ENCODE measurements around the gene ZNF460. TPM values are rescaled to one million over a fixed set of nuclear protein-coding genes. Genes with fewer than 3 reads are reported as not detected.

ZNF460 gene
- total RNA-seq, 1 donor from 2014 or later = 105 TPM

DNA sequence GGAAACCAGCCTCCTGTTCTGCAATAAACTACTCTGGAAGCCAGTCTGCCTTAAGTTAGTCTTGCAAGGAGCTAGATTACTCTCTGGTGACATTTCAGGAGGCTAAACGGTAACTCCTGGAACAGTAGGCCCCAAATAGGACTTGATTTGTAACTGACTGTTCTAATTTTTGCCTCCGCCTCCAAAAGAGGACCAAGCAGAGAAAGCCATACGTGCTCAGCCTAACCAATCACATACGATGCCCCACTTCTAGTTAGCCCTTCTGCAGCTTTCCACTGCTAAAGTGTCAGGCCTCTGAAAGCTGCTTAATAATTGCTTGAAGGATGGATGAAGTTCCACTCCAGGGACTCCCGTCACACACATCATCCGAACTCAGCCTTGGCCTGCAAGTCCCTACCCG, 39.1 kb upstream of the ZNF460 start:
- Mint-ChIP-seq H3K27ac (ENCODE audit: unreplicated experiment) (peak overlapping the region; percentile 88), H3K4me1 (ENCODE audit: low read depth, unreplicated experiment) (peaks cover 17% of the 10 kb centered on the region), H3K36me3 (ENCODE audit: low read depth, unreplicated experiment) (peaks cover 11% of the 10 kb centered on the region), H3K27me3 (ENCODE audit: low read depth, unreplicated experiment) (no peaks in the 10 kb centered on the region), H3K9me3 (ENCODE audit: unreplicated experiment) (peaks cover 5% of the 10 kb centered on the region), H3K4me3 (ENCODE audit: unreplicated experiment) (peak overlapping the region; percentile 98)
- peaks cover 16% of the 10 kb centered on the region for H3K4me1 ChIP-seq (ENCODE audit: insufficient read depth, low read length)
- H3K9ac ChIP-seq (ENCODE audit: low read length) = peak overlapping the region; percentile 92
- FAIRE-seq = no peak
- no peak for TF ChIP-seq EZH2 (IDR thresholded peaks at IDR 0.05; ENCODE audit: insufficient read depth, low read length)
- TF ChIP-seq, protein P1, sequence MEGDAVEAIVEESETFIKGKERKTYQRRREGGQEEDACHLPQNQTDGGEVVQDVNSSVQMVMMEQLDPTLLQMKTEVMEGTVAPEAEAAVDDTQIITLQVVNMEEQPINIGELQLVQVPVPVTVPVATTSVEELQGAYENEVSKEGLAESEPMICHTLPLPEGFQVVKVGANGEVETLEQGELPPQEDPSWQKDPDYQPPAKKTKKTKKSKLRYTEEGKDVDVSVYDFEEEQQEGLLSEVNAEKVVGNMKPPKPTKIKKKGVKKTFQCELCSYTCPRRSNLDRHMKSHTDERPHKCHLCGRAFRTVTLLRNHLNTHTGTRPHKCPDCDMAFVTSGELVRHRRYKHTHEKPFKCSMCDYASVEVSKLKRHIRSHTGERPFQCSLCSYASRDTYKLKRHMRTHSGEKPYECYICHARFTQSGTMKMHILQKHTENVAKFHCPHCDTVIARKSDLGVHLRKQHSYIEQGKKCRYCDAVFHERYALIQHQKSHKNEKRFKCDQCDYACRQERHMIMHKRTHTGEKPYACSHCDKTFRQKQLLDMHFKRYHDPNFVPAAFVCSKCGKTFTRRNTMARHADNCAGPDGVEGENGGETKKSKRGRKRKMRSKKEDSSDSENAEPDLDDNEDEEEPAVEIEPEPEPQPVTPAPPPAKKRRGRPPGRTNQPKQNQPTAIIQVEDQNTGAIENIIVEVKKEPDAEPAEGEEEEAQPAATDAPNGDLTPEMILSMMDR (IDR thresholded peaks at IDR 0.05; ENCODE audit: insufficient read depth, low read depth, low read length) = no peak
- H4K20me1 ChIP-seq (ENCODE audit: insufficient read depth, low read length) = peaks cover 21% of the 10 kb centered on the region
- H3K9me3 ChIP-seq (ENCODE audit: insufficient read depth, low read depth, low read length) = no peaks in the 10 kb centered on the region
- peaks cover 9% of the 10 kb centered on the region for H3K36me3 ChIP-seq (ENCODE audit: insufficient read depth, low read length)
- peak overlapping the region; percentile 89 for H3K4me2 ChIP-seq (ENCODE audit: low read length)
- peak overlapping the region; percentile 94 for H3K4me3 ChIP-seq (ENCODE audit: insufficient read depth, low read depth, low read length)
- no peaks in the 10 kb centered on the region for H3K27me3 ChIP-seq (ENCODE audit: insufficient read depth, low read length)
- peak overlapping the region; percentile 81 for H3K27ac ChIP-seq (ENCODE audit: low read depth, low read length)
- peak; percentile 36 for DNase-seq (ENCODE audit: low read depth)
- peak overlapping the region; percentile 100 for H2AFZ ChIP-seq (ENCODE audit: low read depth, low read length)
- peaks cover 52% of the 10 kb centered on the region for H3K79me2 ChIP-seq (ENCODE audit: insufficient read depth, low read length)

DNA sequence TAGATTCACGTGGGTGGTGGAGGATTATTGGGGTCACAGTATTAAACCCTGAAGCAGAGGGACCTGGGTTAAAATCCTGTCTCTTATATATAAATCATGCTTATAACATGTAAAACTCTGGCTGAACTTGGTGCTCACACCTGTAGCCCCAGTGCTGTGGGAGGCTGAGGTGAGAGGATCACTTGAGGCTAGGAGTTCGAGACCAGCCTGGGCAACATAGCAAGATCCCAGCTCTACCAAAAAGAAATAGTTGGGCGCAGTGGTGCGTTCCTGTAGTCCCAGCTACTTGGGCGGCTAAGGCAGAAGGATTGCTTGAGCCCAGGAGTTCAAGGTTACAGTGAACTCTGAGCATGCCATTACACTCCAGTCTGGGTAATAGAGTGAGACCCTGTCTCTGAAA, 37.5 kb upstream of the ZNF460 start:
- H3K27ac Mint-ChIP-seq (ENCODE audit: unreplicated experiment) = peak overlapping the region; percentile 12
- FAIRE-seq (no peak), DNase-seq (ENCODE audit: low read depth) (no peak)
- Histone ChIP-seq H3K9me3 (ENCODE audit: insufficient read depth, low read depth, low read length) (no peaks in the 10 kb centered on the region), H3K9ac (ENCODE audit: low read length) (no peak overlapping the region), H4K20me1 (ENCODE audit: insufficient read depth, low read length) (peaks cover 21% of the 10 kb centered on the region), H3K36me3 (ENCODE audit: insufficient read depth, low read length) (peaks cover 12% of the 10 kb centered on the region), H3K27me3 (ENCODE audit: insufficient read depth, low read length) (no peaks in the 10 kb centered on the region), H2AFZ (ENCODE audit: low read depth, low read length) (no peak overlapping the region), H3K79me2 (ENCODE audit: insufficient read depth, low read length) (peaks cover 63% of the 10 kb centered on the region), H3K4me1 (ENCODE audit: insufficient read depth, low read length) (peaks cover 16% of the 10 kb centered on the region), H3K27ac (ENCODE audit: low read depth, low read length) (no peak overlapping the region), H3K4me3 (ENCODE audit: insufficient read depth, low read depth, low read length) (no peak overlapping the region), H3K4me2 (ENCODE audit: low read length) (no peak overlapping the region)
- TF ChIP-seq EZH2 (IDR thresholded peaks at IDR 0.05; ENCODE audit: insufficient read depth, low read length) = no peak
- TF ChIP-seq, protein P1 (IDR thresholded peaks at IDR 0.05; ENCODE audit: insufficient read depth, low read depth, low read length) = no peak
- H3K4me1 Mint-ChIP-seq (ENCODE audit: low read depth, unreplicated experiment) = peaks cover 17% of the 10 kb centered on the region
- H3K27me3 Mint-ChIP-seq (ENCODE audit: low read depth, unreplicated experiment) = no peaks in the 10 kb centered on the region
- H3K36me3 Mint-ChIP-seq (ENCODE audit: low read depth, unreplicated experiment) = peaks cover 19% of the 10 kb centered on the region
- H3K4me3 Mint-ChIP-seq (ENCODE audit: unreplicated experiment) = peak overlapping the region; percentile 72
- peaks cover 5% of the 10 kb centered on the region for H3K9me3 Mint-ChIP-seq (ENCODE audit: unreplicated experiment)

DNA sequence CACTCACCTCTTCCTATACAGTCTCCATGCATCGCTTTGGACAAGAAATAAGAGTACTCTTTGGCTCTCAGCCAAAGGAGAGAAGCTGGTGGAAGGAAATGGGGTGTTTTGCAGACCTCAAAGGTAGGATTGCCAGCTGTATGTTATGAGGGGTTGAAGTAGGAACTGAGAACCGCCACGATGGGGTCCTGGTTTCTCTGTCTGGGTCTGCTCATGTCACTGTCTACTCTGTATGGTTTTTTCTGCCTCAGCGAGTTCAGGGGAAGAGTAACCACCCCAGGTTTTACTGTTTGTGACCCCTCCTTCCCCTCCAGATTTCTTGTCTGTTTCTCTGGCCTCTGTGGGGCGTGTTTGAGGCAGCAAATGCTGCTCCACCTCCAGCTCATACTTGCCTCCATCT, 35.8 kb upstream of the ZNF460 start:
- H3K79me2 ChIP-seq (ENCODE audit: insufficient read depth, low read length) = peaks cover 72% of the 10 kb centered on the region

More for the DNA sequence above, 35.8 kb upstream of the ZNF460 start:
- no peak overlapping the region for H3K9ac ChIP-seq (ENCODE audit: low read length)
- no peak for DNase-seq (ENCODE audit: low read depth)
- Mint-ChIP-seq H3K9me3 (ENCODE audit: unreplicated experiment) (peaks cover 5% of the 10 kb centered on the region), H3K27ac (ENCODE audit: unreplicated experiment) (no peak overlapping the region), H3K27me3 (ENCODE audit: low read depth, unreplicated experiment) (no peaks in the 10 kb centered on the region), H3K36me3 (ENCODE audit: low read depth, unreplicated experiment) (peaks cover 19% of the 10 kb centered on the region), H3K4me3 (ENCODE audit: unreplicated experiment) (no peak overlapping the region), H3K4me1 (ENCODE audit: low read depth, unreplicated experiment) (peaks cover 17% of the 10 kb centered on the region)
- peaks cover 16% of the 10 kb centered on the region for H3K4me1 ChIP-seq (ENCODE audit: insufficient read depth, low read length)
- no peak overlapping the region for H3K4me3 ChIP-seq (ENCODE audit: insufficient read depth, low read depth, low read length)
- no peaks in the 10 kb centered on the region for H3K27me3 ChIP-seq (ENCODE audit: insufficient read depth, low read length)
- no peak for FAIRE-seq
- TF ChIP-seq, protein P1 (IDR thresholded peaks at IDR 0.05; ENCODE audit: insufficient read depth, low read depth, low read length) = no peak
- TF ChIP-seq EZH2 (IDR thresholded peaks at IDR 0.05; ENCODE audit: insufficient read depth, low read length) = no peak
- no peaks in the 10 kb centered on the region for H3K9me3 ChIP-seq (ENCODE audit: insufficient read depth, low read depth, low read length)
- H4K20me1 ChIP-seq (ENCODE audit: insufficient read depth, low read length) = peaks cover 24% of the 10 kb centered on the region
- no peak overlapping the region for H3K4me2 ChIP-seq (ENCODE audit: low read length)
- H2AFZ ChIP-seq (ENCODE audit: low read depth, low read length) = no peak overlapping the region
- H3K36me3 ChIP-seq (ENCODE audit: insufficient read depth, low read length) = peaks cover 24% of the 10 kb centered on the region
- H3K27ac ChIP-seq (ENCODE audit: low read depth, low read length) = no peak overlapping the region
